IPS-18c (cell line): ENCODE results near the gene PAK1.
"Not testable (repeated sequence)": the region's sequence is repeated elsewhere in the genome, so short reads cannot be mapped to it uniquely, and the experiment has no call there.

ENCODE experiments used
- H3K4me3 ChIP-seq: 2 replicates; pipeline ENCODE4 v1.7.0; 2013; ENCODE audit warnings: low read depth, mild to moderate bottlenecking, low read length, moderate library complexity; ENCODE audit not compliant: insufficient read depth
- H3K9me3 ChIP-seq: one replicate; pipeline ENCODE4 v1.6.1; 2013; ENCODE audit warnings: mild to moderate bottlenecking, low read length, moderate library complexity; ENCODE audit not compliant: control insufficient read depth, insufficient read depth

PAK1 gene

DNA sequence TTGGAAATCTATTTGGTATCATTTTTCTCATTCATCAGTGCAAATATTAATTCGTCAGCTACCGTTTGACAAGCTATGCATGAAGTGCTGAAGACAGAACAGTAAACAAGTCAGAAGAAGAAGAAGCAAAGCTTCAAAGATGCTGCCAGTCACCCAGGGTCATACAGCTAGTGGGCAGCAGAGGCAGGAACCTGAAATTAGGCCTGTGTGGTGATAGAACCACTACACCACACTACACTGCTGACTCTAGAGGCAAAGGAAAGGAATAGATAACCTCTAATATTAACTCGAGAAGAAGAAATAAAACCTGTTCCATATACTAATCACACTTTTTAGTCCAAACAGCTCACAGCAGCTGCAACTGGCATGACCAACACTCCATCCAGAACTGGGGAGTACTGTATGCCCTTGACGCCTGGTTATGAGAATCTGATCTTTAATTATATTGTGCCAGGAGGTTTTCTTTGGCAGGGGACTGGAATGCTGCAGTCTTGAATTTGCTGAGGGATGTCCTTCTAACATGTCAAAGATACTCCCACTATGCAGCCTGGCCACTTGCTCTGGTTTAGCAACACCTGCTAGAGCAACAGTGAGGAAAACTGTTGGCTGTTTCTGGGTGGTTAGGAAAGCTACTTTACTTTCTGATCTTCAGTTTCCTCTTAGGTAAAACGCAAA lies 73.0 kb downstream of the PAK1 start:
- no peak overlapping the region for H3K4me3 ChIP-seq
- H3K9me3 ChIP-seq = no peaks in the 10 kb centered on the region

DNA sequence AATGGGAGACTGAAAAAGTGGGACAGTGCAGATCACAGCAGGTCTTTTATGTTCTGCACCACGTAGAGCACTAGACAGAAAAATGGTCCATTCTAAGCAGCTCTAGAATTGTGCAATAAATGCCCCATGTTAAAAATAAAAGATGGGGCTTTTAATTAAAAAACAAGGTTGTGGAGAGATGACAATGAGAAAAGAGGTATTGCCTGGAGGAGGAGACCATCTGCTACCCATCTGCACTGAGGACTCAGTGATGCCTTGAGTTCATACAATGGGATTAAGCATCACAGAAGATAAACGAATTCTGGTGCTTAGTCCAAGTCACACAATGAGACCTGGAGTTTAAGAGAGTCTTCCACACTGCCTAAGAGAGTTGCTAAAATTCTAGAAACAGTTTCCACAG lies 73.6 kb downstream of the PAK1 start:
- H3K9me3 ChIP-seq = no peaks in the 10 kb centered on the region

DNA sequence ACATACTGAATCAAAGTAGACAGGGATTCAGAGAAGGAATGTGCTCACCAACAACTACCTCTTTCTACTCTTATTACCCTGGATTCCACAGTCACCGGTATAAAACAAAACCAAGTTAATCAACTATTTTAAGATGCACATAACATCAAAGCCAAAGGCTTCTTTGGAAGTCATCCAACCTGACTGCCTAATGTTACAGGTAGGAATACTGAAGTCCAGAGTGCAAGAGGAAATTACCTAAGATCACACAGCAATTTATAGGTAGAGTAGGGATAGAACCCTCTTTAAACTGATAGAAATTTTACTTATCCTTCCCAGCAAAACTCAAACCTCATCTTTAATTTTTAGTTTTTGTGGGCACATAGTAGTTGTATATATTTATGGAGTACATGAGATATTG lies 76.3 kb downstream of the PAK1 start:
- Histone ChIP-seq H3K4me3 (no peak overlapping the region), H3K9me3 (no peaks in the 10 kb centered on the region)

More for the DNA sequence above, 73.6 kb downstream of the PAK1 start:
- H3K4me3 ChIP-seq = no peak overlapping the region

GRCh38 chr11:77396911-77397310 lies 77.0 kb downstream of the PAK1 start:
- H3K9me3 ChIP-seq = no peaks in the 10 kb centered on the region
- H3K4me3 ChIP-seq = no peak overlapping the region

- Histone ChIP-seq H3K4me3 (no peak overlapping the region), H3K9me3 (no peaks in the 10 kb centered on the region)
Observed at GRCh38 chr11:77396305-77396704, 77.6 kb downstream of the PAK1 start.

- H3K4me3 ChIP-seq = no peak overlapping the region
- no peaks in the 10 kb centered on the region for H3K9me3 ChIP-seq
Observed at GRCh38 chr11:77395460-77396173, 78.3 kb downstream of the PAK1 start.

GRCh38 chr11:77392842-77393241 lies 81.1 kb downstream of the PAK1 start:
- H3K4me3 ChIP-seq = no peak overlapping the region
- no peaks in the 10 kb centered on the region for H3K9me3 ChIP-seq

DNA sequence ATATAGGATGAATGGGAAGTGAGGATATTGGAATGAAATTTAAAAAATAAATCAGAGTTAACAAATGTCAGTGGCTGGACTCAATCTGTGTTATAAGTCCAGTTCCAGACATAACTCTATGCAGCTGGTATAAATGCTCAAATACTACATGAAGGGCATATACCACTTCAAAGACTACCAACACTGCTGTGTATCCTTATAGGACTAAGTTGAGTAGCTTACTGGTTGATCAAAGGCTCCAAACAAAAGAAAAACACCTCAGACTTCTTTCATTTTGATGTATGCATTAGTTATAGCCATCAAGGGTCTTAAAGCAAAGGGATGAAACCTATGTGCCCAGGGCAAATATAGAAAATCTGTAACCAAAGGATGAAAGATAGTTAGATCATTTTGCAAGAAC lies 86.2 kb downstream of the PAK1 start:
- Histone ChIP-seq H3K4me3 (no peak overlapping the region), H3K9me3 (no peaks in the 10 kb centered on the region)

DNA sequence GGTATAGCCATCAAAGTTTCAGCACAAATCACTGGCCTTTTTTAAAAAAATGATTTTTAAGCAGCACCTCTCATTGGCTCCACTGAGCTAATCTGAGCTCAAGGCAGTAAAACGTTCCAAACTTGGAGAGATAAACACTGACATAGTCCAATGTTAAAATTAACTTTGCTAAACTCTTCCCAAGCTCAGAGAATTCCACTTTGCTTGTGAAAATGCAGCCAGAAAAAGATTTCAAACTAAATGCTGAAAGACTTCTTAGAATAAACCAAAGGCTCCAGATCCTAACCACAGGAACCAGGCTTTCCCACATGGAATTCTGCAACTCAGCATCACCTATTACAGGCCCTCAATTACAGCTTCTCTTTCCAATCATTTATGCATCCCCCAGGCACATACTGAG lies 87.7 kb downstream of the PAK1 start:
- H3K4me3 ChIP-seq = no peak overlapping the region

DNA sequence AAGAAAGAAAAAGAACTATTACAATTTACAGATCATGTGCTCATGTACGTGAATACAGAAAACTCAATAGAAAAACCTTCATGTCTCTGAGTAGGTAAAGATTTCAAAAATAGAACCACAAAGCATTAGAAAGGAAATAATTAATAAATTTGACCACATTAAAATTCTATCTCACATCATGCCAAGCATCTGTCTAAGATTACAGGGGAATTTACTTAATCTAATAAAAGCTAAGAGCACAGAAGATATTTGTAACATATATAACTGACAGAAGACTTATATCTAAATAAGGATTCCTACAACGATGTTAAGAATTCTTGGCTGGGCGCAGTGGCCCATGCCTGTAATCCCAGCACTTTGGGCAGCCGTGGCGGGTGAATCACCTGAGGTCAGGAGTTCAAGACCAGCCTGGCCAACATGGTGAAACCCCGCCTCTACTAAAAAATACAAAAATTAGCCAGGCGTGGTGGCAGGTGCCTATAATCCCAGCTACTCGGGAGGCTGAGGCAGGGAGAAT lies 88.6 kb downstream of the PAK1 start:
- H3K4me3 ChIP-seq, H3K9me3 ChIP-seq: not testable (repeated sequence)

More for the DNA sequence above, 87.7 kb downstream of the PAK1 start:
- H3K9me3 ChIP-seq = no peaks in the 10 kb centered on the region

DNA sequence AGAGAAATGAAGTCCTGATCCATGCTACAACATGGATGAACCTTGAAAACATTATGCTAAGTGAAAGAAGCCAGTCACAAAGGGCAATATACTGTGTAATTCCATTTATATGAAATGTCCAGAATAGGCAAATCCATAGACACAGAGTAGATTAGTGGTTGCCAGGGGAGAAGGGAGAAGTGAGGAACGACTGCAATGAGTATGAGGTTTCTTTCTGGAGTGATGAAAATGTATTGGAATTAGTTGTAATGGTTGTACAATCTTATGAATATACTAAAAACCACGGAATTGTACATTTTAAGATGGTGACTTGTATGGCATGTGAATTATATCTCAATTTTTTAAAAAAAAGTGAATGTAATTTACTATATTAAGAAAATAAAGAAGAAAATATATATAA lies 89.3 kb downstream of the PAK1 start:
- H3K9me3 ChIP-seq = no peaks in the 10 kb centered on the region

DNA sequence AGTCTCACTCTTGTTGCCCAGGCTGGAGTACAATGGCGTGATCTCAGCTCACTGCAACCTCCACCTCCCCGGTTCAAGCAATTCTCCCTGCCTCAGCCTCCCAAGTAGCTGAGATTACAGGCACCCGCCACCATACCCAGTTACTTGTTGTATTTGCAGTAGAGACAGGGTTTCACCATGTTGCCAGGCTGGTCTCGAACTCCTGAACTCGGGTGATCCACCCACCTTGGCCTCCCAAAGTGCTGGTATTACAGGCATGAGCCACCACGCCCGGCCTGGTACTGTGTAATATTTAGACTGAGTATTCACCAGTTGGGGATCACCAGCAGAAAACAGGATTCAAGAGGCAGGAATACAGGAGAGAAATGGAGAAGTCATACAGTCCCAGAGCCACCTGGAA lies 90.5 kb downstream of the PAK1 start:
- H3K9me3 ChIP-seq, H3K4me3 ChIP-seq: not testable (repeated sequence)

More for the DNA sequence above, 89.3 kb downstream of the PAK1 start:
- no peak overlapping the region for H3K4me3 ChIP-seq

DNA sequence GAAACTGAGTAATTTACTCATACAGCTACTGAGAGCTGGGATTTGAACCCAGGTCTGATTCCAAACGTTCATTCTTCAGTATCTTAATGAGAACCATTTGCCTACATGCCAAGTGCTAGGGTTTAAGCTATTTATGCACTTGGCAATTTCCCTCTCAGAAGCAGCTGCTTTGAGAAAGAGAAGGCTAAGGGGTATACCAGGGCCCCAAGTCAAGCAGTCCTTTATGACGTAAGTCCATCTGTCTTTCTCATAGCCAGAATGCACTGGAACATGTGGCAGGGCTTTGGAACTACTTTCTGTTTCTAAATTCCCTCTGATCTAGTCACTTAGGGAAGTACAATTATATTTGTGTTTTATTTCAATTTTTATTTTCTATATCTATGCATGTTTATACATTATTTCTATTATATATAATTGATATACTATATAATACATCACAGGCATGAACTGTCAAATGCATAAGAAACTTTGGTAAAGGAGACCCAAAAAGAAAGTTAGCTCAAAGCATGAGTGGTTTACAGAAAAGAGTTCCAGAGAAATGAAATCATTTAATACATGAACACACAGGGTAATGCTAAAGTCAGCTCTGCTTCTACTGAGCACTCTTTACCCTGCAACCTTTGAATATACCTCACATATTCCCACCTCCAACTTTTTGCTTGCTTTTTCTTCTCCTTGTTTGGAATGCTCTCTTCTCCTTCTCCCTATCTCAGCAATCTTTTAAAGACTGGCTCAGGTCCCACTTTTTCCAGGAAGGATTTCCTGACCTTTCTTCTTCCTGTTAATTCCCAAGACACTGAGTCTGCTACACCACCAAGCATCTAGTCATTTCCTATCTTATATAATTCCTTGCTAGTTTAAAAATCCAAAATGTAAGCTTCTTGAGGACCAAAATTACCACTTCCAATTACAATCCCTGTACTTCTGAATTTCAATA lies 91.9 kb downstream of the PAK1 start:
- H3K9me3 ChIP-seq = no peaks in the 10 kb centered on the region

DNA sequence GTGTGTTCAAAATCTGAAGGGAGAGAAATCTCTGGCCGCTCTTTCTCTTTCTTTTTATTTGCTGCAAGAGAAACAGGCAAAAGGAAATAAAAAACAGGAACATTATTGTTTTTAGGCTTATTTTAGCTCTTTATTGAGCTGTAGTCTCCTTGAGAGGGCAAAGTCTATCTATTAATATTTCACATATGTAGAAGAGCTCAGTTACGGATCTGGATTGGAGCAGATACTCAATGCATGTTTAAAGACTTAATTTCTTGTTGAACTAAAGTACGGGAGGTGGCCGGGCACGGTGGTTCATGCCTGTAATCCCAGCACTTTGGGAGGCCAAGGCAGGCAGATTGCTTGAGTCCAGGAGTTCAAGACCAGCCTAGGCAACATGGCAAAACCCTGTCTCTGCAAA lies 94.0 kb downstream of the PAK1 start:
- Histone ChIP-seq H3K4me3 (no peak overlapping the region), H3K9me3 (no peaks in the 10 kb centered on the region)

More for the DNA sequence above, 91.9 kb downstream of the PAK1 start:
- H3K4me3 ChIP-seq = no peak overlapping the region

- H3K9me3 ChIP-seq = no peaks in the 10 kb centered on the region
- no peak overlapping the region for H3K4me3 ChIP-seq
Observed at GRCh38 chr11:77379253-77379652, 94.6 kb downstream of the PAK1 start.

DNA sequence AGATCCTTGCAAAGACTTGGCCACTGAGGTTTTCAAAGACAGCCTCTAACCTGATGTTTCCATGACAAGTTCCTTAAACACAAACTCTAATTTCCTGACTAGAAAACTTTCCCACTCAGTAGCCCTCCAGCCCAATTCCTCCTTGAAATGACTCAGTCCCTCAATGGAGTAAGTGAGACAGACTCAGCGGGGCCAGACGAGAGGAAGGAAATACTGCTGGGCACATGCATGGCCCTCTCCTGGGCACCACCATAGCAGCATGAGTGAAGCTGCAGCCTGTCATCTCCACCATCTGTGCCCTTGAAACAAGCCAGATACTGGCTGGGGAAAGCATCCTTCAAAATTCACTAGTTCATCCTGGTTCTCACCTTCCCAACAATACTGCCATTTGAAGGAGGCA lies 96.2 kb downstream of the PAK1 start:
- H3K4me3 ChIP-seq = no peak overlapping the region
- H3K9me3 ChIP-seq = no peaks in the 10 kb centered on the region

DNA sequence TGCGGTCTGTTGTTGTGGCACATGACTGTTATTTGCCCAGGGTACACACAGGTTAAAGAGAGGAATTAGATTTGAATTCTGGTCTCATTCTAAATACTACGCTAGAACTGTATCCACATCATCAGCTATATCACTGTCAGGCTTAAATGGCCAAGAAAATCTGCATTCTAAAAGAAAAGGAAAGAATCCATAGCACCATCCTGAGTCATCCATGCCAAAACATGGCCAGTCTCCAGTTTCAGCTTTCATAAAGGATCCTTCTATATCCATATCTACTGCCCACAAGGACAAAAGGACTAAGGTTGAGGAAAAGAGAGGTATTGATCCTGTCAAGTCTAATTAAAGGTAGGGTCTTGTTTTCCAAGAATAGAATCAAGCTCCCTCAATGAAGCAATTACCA lies 98.8 kb downstream of the PAK1 start:
- Histone ChIP-seq H3K4me3 (no peak overlapping the region), H3K9me3 (no peaks in the 10 kb centered on the region)
